Stimulated activated CD8-positive, alpha-beta memory T cell treated with anti-CD3 and anti-CD28 coated beads, Interleukin-4, amount 100 ng/mL, for 4 hours (primary cell): Measurements from ENCODE around the gene YPEL2.

Source experiments
- DNase-seq, 2 donors: peaks; one replicate each; pipeline ENCODE4 v3.0.0-alpha.2; 2020; ENCODE audit warnings: low read depth in 2 of 2, low spot score in 1 of 2

The YPEL2 gene

DNA sequence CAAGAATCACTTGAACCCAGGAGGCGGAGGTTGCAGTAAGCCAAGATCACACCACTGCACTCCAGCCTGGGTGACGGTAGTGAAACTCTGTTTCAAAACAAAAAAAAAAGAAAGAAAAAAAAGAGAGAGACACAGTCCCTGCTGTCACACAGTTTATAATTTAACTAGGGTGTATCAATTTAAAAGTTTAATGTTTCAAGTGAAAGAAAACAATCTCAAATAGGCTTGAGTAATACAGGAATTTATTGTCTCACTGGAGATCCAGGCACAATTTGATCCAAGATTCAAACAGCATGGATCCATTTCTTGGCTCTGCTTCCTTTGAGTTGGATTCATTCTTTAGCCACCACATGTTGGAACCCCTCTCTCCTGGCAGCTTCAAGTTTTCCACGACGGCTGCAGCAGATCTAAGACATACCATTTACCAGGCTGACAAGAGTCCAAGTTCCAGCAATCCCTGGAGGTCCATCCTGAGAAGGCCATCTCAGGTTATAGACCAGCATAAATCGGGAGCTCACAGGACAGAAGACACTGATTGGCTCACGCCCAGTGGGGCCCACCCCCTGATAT is 97.5 kb downstream of the YPEL2 start:
- no peak for DNase-seq

DNA sequence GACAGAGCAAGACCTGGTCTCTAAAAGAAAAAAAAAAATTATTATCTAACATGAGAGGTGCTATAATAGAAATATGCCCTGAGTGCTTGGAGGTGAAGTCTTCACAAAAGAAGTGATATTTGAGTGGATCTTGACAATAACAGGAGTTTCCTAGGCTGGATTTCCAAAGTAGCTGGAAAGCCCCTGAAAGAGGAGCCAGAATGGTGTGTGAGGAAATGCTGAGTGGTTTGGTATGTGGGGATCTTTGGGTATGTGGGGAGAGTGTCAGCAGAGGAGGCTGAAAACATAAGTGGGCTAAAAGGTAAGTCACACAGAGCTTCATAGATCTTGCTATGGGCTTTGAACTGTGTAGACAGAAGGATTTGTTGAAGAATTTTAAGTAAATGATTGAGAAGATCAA is 100.1 kb downstream of the YPEL2 start:
- no peak for DNase-seq

DNA sequence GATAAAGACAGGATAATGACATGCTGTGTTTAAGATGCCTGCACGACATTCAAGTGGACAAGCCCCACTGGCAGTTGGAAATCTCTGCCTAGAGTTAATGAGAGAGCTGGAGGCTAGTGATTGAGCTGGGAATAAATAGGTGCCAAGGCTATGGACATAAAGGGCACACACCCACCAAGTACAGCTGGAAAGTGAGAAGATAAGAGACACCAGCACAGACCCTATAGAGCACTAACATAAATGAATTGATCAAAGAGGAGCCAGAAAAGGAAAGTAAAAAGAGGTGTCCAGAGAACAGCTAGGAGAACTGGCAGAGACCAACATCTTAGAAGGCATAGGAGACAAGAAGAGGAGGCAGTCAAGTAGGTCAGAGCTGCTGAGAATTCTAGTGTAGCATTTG is 101.2 kb downstream of the YPEL2 start:
- no peak for DNase-seq

DNA sequence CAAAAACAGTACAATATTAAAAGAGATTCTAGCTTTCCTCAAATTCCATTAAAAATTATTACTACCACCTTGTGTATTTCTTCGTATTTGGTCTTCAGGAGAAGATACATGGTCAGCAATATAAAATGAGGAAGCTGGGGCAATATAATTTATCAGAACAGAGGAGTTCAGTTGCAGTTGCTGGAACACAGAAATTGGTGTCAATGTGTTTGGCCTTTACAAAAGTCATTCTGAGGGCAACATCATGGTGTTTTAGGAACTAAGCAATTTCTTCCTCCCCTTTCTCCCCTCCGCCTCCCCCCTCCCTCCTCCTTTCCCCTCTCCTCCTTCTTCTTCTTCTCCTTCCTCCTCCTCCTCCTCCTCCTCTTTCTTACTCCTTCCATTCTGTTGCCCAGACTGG is 102.1 kb downstream of the YPEL2 start:
- DNase-seq = no peak

DNA sequence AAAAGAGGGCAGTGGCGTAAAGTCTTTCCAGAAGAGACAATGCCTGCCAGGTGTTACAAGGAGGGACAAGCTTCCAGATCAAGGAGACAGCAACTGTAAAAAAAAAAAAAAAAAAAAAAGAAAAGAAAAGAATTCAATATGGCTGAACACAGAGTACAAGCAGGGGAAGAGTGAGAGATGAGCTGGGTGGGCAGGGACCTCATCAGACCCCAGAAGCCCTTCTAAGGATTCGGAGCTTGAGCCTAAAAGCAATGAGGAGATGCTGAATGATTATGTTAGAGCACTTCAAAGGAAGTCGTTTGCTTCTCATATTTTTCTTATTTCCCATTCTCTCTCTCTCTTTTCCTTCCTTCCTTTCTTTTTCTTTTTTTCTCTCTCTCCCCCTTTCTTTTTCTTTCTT is 103.0 kb downstream of the YPEL2 start:
- no peak for DNase-seq

DNA sequence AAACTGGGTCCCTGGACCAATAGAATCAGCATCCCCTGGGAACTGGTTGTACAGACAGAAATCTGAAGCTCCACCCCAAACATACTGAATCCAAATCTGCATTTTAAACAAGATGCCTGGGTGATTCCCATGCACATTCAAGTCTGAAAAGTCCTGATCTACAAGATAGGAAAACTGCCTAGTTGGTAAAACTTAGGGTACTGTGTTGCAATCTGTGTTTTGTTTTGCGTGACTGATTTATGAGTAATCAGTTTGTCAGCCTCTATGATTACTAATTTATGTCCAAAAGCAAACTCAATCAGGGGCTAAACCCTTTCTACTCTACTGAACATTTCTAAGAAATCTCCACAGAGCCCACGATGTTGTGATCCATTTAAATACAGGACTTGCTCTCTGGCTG is 103.8 kb downstream of the YPEL2 start:
- no peak for DNase-seq

DNA sequence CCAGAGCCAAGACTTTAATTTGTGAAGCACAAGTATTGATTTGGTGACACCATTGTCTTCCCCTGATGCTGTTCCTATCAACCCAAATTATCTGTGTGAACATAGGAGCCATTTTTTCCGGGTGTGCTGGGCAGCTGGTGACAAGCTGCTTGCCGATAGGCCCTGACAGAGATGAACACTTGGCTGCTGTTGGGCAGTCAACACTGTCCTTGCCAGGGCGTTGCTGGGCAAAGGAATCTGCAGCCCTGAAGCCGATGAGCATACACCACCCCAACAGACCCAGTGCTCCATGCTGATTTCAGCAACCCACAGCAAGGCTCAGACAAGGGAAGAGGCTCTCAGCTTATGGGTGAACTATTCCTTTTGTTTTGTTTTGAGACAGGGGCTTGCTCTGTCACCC is 105.4 kb downstream of the YPEL2 start:
- no peak for DNase-seq

DNA sequence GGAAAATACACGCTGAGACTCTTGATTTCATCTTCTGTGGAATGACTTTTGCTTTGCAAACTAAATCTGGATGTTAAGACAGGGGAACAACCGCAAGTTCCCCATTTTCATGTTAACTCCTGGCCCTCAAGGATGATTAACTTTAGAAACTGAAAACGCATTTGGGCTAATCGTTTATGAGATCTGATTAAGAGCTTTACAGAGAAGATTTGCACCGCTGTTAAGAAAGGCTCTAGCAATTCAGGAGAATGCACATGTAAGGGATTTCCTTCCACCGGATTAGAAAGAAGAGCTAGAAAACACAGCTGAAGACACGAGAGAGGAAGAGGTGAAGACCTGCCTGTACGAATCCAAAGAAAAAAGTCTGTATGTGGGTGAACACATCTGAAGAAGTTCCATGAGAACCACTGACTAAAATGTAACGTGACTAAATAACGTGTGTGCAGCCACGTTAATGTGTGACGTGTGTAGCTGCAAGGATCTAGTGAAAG is 106.4 kb downstream of the YPEL2 start:
- no peak for DNase-seq

DNA sequence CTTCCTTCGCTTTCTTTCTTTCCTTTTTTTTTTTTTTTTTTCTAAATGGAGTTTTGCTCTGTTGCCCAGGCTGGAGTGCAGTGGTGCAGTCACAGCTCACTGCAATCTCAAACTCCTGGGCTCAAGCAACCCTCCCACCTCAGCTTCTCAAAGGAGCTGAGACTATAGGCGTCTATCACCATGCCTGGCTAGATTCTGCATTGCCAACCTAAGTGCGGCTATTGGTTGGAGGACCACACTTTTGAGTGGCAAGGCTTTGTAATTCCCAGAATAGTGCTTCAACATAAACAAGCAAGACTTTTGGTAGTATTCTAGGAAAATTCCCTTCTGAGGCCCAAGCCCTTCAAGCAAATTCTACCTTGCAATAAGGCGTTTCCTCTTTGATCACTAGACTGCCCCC is 107.8 kb downstream of the YPEL2 start:
- DNase-seq = no peak

DNA sequence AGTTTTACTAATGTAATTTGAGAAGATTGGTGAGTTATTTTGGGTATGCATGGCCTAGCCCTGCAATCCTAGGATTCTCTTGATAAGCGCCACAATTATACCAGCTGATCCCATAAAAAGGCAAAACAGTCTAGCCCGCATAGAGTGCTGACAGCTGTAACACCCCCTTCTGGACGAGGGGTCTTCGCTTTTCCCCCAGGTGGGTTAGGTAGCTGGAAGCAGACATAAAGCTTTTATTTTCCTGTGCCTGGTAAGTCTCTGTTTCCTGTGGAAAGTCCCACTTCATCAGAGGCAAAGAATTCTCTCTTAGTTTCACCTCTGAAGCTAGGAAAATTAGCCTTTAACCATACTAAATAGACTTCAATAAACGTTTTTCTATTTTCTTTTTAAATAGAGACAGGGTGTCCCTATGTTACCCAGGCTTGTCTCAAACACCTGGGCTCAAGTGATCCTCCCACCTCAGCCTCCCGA is 108.3 kb downstream of the YPEL2 start:
- DNase-seq = no peak

DNA sequence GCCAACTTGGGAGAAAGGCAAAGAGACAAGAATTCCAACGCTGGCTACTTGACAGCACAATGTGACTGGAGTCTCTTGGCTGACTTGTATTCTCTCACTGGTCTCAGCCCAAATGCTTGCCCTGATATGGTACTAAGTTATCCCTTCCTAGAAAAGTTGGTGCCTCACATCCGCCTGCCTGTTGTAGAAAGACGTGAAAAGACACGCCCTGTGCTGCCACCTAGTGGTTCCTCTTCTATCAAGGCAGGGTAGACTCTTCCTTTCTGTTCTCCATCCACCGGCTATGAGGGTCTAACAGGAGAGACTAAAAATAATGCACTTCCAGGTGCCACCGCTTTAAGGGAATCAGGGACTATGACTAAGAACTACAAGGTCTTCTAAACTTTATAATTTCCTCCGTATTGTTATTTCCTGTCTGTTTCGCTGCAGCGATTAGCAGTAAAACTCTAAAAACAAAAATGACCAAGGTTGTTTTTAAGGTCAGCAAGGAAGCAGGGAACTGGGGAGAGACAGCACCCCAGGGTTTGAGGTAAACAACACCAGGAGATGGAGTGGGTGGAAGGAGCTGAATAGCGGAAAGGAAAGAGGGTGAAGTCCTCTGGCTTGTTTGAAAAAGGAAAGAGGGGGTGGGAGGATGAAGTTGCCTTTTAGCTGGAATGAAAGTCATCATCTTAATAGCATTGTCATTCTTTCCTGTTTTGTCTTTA is 109.5 kb downstream of the YPEL2 start:
- peak; percentile 60 to 84 for DNase-seq

DNA sequence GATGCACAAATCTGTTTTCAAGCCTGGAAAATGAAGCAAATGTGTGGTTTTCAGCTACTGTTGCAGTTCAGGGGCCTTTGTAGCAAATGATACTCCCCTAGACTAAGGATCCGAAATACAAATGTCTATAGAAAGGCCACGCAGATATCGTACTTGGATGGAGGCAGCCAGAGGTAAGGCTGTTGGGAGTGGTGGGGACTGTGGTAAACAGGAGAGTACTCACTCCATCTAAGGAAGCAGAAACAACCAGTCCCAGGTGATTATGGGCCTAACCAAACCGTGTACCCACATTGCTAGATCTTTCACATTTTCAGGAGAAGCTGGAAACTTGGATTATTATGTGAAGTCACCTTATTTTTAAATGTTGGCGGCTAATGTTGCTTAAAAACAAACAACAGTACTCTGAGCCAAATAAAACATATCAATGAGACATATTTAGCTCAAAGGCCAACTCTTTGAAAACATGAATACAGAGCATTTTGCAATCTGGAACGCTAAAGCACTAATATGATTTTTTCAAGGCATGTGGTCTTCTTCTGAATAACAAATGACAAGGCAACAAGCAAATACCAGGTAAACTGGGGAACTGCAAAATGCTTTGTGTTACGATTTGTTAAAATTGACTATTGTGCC is 110.1 kb downstream of the YPEL2 start:
- DNase-seq = no peak

DNA sequence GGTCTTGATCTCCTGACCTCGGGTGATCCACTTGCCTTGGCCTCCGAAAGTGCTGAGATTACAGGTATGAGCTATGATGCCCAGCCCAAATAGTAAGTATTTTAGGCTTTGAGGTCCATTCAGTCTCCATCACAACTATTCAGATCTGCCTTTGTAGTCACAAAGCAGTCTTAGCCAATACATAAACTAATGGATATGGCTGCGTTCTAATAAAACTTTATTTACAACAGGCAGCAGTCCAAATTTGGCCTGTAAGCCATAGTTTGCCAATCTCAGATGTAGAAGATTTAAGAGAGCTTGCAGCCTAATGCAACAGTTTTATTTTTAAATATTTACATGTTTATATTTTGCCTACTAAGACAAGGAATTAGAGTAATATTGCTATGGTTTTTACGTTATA is 111.7 kb downstream of the YPEL2 start:
- no peak for DNase-seq
